Midbrain (tissue), 1 donor: ENCODE measurements around the gene ZNG1A.
"Not testable (repeated sequence)": the region's sequence is repeated elsewhere in the genome, so short reads cannot be mapped to it uniquely, and the experiment has no call there.

Experiments used
- DNase-seq: peaks from one replicate; lab custom pipeline; 2025; lab: John Stamatoyannopoulos, UW

Gene ZNG1A

DNA sequence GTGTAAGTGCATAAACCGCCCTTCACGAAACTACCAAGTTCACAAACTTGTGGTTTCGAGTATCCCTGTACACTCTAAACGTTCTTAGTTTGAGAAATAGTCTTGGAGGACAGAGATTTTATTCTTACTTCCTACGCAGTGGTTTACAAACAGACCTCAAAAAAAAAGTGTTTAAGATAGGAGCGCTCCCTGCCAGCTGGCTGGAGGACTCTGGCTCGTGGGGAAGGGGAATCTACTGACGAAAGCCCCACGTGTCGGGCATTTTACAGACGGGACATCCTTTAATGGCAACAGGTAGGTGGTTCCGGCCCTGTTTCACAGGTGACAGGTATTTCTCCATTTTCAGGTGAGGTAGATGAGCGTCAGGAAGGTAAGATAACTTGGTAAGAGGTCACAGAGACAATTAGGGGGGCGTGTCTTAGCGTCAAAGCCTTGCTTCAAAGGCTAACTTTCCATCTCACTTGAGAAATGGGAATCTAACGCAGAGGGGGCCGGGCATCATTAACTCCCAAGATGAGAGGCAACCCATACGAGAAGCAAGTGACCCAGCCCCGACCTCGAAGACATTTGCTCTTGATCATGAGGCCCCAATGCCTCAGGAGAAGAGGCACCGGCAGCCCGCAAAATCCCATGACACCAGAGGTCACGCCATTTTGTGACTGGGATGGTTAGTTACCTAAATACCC, 573 bp downstream of the ZNG1A start:
- not testable (repeated sequence) for DNase-seq

GRCh38 chr9:169757-170156, 9.1 kb downstream of the ZNG1A start:
- not testable (repeated sequence) for DNase-seq

DNA sequence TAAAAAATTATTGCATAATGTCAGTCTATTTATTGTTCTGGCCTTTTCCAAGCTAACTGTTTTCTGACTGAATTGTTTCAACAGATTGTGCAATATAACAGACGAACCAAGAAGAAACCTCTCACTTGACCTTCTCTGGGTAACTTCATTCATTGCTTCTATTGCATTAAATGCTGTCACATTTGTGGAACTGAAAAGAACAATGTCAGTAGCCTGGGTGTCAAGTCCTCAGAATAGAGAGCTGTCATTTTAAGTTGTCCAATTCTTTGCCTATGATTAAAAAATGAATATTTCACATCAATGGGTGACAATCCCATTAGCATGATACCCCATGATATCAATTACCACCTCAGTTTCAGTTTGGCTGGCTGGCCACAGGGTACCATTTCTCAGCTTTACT, 19.0 kb downstream of the ZNG1A start:
- DNase-seq: not testable (repeated sequence)

DNA sequence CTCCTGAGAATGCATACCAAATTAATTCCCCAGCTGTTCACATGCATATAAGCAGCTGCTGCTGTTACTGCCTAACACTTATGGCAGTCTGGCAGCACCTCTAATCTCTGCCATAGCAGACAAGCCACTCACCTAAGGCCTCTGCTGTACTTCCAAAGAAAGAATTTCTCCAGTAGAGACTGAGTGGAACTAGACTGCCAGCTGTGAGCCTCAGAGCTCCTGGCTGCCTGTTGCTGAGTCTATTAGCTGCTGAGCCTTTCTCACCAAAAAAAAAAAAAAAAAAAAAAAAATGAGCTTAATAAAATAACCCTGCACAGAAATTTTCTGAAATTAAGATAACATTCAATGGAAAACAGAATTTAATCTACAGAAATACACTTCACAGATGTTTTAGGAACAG, 27.7 kb downstream of the ZNG1A start:
- not testable (repeated sequence) for DNase-seq

DNA sequence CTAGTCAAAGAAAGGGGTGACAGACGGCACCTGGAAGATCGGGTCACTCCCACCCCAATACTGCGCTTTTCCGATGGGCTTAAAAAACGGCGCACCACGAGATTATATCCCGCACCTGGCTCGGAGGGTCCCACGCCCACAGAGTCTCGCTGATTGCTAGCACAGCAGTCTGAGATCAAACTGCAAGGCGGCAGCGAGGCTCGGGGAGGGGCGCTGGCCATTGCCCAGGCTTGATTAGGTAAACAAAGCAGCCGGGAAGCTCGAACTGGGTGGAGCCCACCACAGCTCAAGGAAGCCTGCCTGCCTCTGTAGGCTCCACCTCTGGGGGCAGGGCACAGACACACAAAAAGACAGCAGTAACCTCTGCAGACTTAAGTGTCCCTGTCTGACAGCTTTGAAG, 39.0 kb downstream of the ZNG1A start:
- DNase-seq: not testable (repeated sequence)

DNA sequence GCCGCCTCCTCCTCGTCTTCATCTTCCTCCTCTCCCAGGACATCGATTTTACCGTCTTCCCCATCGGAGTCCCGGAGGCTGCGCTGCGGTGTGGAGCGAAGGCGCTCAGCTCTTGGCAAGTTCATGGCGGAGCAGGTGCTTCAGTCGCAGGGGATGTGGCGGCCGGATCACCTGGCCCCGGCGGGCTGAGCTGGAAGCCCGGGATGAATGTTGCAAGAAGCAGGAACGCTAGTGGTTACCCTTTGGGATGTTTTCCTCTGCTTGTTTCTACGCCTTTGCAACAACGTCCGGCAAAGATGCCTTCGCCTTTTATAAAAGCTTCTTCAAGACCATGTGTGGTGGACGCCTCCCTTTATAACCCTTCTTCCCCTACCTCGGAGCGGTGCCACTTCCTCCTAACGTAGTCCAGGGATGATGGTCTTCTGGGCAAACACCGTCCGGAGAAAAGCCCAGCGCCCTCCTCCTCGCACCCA, 60.8 kb downstream of the ZNG1A start, which contains the start of gene FOXD4:
TSS of gene FOXD4 (minus strand) at position 423 of the 473 bp plus-strand sequence. CDS start at position 125, 298 bp downstream.
- not testable (repeated sequence) for DNase-seq

GRCh38 chr9:117144-117994, 61.5 kb downstream of the ZNG1A start:
- DNase-seq: not testable (repeated sequence)

DNA sequence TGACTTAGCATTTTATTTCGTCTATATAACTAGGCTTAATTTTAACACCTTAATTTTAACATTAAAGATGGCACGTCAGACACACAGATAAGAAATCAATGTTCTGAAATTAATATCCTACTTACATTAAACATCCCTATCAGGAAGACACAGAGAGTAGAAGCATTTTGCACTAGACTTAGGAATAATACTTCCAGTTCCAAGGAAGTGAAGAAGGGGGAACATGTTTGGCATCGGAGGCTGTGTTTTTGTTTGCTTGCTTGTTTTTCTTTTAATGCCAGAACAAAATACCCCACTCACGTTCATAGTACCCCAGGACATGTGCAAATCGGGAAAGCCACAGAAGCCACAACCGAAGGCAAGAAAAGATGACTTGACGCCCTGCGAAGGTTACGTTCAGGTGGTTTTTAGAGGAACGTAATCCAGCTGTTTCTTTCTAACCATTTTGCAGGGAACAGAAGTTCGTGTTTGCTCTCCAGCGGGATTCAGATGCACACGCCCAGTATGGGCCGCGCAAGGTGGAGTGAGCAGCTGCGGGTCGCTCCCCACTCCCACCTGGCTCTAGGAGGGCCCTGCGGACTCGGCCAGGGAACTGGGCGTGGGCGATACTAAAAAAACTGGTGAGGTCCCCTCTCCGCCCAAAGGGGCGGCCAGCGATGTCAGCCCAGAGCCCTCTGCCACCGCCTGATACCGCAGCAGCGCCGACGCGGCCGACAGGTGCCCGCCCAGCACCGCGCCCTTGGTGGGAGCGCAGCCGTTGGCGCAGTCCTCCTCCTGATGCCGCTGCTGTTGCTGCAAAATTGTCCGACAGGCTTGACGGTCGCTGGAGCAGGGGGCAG, 62.4 kb downstream of the ZNG1A start:
- DNase-seq: not testable (repeated sequence)

GRCh38 chr9:115118-115451, 63.8 kb downstream of the ZNG1A start:
- not testable (repeated sequence) for DNase-seq

GRCh38 chr9:114267-115117, 64.4 kb downstream of the ZNG1A start:
- DNase-seq: not testable (repeated sequence)

- not testable (repeated sequence) for DNase-seq
Observed at GRCh38 chr9:113468-114266, 65.2 kb downstream of the ZNG1A start.

DNA sequence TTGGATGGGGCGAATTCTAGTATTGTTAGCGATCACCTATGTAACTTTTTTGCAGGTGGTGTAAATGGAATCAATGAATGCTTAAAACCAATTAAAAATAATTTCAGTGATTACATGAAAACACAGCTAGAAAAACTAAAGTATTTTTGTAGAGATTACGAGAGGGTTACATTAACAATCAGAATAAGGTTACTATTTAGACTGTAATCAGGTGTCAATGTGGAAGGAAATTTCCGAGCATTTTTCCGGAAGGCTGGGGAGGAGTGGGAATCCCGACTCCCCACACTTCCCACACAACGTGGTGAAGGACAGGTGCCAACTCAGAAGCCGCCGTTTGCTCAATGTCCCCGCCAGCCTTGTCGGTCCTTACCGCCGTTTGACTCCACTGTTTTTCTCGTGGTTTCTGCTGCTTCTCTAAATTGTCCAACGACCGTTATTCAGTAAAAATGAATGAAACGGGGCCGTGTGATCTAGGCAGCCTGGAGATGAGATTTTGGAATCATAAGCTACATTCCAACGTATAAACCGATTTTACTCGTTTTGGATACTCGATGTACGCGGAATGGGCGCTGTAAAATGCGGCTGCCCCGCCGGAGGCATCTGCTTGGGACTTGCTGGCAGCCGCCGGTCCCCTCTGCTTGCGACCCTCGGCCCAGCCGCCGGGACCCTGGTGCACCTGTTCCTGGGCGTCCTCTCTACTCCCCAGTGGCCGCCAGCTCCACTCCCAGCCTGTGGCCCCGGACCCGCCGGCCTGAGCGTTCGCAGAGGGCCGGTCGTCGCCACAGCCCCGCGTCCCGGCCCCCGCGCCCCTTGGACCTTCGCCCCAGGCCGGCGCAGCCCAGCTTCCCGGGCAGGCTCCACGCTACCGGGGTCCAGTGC, 66.0 kb downstream of the ZNG1A start:
- DNase-seq: not testable (repeated sequence)

- DNase-seq: not testable (repeated sequence)
Observed at GRCh38 chr9:110672-111071, 68.2 kb downstream of the ZNG1A start.

DNA sequence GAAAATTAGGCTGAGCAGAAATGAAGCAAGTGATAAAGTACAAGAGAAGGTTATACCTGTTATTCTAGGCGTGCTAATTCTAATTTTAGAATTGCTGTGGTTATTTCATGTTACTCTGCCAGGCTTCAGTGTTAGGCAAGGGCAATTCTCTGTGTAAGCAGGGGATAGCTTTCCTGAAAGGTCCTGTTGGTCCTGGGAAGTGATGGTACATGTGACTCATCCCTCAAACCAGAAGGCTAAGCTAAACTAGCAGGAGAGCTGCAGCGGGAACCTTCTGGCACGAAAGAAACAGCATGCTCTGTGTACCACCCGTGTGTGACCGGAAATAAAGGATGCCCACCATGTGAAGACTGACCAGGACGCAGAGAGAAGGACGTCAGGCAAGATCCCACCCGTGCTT, 69.3 kb downstream of the ZNG1A start:
- DNase-seq: not testable (repeated sequence)

DNA sequence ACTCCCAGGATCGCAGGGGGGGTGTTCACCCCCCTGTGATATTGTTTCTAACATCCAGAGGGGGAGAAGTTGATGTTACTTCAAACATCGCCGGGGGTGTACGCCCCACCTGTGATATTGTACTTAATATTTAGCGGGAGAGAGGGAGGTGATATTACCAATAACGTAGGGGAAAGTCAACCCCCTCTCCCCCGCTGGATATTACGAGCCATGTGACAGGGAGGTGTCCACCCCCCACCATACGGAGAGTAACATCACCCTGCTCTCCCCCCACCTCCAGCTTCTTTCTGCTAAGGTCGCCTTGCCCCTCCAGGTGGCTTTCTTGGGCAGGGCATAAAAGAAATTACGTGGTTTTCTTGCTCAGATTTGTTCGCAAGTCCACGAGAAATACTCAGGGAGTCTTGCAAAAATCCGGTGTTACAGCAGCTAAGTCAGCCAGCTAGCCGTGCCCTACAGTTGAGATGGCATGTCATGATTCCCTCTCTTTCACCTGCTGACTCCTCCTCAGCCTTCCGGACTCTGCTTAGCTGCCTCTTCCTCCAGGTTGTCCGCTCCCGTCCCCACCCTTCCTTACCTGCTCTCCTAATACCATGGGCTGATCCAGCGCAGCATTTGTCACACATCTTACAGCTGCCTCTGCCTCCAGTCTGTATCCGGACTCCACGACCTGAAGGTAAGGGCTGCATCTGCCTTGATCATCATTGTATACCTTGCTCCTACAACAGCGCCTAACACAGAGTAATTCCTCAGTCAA, 69.9 kb downstream of the ZNG1A start:
- DNase-seq: not testable (repeated sequence)

DNA sequence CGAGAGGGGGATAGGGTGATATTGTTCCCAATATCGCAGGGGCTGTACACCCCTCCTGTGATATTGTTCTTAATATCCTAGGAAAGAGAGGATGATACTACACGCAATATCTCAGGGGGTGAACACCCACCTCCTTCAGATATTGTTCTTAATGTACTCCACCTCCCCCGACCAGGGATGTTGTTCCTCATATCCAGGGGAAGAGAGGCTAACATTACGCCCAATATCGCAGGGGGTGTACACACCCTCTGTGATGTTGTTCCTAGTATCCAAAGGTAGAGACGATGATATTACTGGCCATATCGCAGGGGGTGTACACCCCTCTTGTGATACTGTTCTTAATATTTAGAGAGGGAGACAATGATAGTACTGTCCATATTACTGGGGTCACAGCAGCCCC, 72.9 kb downstream of the ZNG1A start:
- DNase-seq: not testable (repeated sequence)

DNA sequence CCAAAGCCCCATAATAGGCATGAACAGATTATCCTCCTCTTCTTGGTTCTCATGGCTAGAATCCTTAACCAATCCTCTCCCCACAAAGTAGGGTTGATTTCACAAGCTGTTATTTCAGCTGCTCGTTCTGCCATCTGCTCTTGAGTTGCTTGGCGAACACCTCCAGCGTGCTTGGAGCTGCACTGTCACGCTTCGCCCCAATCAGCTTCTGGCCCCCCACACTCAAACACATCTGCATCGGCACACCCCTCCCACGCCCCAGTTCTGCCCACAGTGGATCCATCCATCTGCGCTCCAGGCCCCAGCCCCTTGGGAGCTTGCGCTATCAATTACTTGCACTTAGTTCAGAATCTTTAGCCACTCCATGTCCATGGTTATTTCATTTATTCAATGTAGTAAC, 78.4 kb downstream of the ZNG1A start:
- not testable (repeated sequence) for DNase-seq

DNA sequence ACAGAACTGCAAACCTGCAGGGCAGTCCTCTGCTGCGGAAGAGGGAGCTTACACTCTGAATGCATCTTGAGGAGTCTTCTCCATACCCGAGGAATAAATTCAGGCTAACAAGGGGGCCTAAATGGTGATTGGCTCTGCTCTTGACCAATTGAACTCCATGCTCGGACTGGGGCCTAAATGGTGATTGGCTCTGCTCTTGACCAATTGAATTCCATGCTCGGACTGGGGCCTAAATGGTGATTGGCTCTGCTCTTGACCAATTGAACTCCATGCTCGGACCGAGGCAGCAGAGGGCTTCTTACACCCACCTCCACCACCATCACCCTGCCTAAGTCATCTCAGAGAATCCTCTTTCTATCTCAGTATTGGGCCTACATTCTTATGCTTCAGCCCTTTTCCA, 79.0 kb downstream of the ZNG1A start:
- DNase-seq: not testable (repeated sequence)
